ENCODE data around the gene PPP1R13B. TPM values are rescaled to one million over a fixed set of nuclear protein-coding genes. Genes with fewer than 3 reads are reported as not detected.

PPP1R13B gene
- total RNA-seq, 4 donors from 2014 or later = 12.7 to 25.0 (median 20.6) TPM

DNA sequence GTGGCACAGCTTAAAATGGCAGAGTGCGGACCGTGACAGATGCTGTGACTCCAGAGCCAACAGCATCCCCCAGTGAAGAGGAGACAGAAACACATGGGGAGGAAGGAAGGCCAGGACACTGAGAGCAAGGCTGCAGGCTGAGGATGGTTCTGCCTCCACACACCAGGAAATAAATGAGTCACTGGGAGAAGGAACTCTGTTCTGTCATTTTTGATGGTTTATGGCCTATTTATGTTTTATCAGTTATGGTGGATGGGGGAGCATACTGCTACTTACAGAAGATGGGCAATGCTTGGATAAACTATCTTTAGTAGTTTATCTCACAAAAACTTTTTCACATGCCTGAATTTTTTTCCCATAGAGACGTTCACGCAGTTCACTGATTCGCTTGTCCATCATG lies 97.9 kb downstream of the PPP1R13B start:
- TF ChIP-seq POLR2A (IDR thresholded peaks at IDR 0.05) = no peak
- TF ChIP-seq, protein P1, sequence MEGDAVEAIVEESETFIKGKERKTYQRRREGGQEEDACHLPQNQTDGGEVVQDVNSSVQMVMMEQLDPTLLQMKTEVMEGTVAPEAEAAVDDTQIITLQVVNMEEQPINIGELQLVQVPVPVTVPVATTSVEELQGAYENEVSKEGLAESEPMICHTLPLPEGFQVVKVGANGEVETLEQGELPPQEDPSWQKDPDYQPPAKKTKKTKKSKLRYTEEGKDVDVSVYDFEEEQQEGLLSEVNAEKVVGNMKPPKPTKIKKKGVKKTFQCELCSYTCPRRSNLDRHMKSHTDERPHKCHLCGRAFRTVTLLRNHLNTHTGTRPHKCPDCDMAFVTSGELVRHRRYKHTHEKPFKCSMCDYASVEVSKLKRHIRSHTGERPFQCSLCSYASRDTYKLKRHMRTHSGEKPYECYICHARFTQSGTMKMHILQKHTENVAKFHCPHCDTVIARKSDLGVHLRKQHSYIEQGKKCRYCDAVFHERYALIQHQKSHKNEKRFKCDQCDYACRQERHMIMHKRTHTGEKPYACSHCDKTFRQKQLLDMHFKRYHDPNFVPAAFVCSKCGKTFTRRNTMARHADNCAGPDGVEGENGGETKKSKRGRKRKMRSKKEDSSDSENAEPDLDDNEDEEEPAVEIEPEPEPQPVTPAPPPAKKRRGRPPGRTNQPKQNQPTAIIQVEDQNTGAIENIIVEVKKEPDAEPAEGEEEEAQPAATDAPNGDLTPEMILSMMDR (IDR thresholded peaks at IDR 0.05) = no peak
- peaks cover 0 to 14% (median 4%) of the 10 kb centered on the region in 3 donors for H3K4me1 ChIP-seq
- H3K4me3 ChIP-seq = no peak overlapping the region
- intact Hi-C loops (cut with DNase I) = no loop called here
- no peak overlapping the region for H3K27ac ChIP-seq
- DNase-seq = no peak
- no peaks in the 10 kb centered on the region for H3K9me3 ChIP-seq
- H3K27me3 ChIP-seq = no peaks in the 10 kb centered on the region
- peaks cover 4 to 92% (median 18%) of the 10 kb centered on the region in 3 donors for H3K36me3 ChIP-seq
- 87 to 90% methylated on average over 5 of the region's 5 CpGs for WGBS, 2 donors

DNA sequence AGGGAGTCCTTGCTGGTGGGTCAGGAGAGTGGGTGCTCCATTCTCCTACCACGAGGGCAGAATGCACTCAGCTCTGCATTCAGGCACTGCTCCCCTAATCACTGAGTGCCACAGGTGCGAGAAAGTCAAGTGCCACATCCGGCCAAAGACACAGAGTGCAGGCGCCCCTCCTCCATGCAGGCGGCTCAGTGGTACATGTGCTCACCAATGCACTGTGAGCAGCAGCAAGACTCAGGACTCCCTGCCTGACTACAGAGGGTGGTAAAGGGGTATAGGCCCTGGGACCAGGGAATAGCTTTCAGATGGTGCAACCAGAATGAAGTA lies 98.9 kb downstream of the PPP1R13B start:
- WGBS, 2 donors = 60 to 93% methylated on average over 3 of the region's 5 CpGs
- no peaks in the 10 kb centered on the region for H3K27me3 ChIP-seq
- intact Hi-C loops (cut with DNase I) = no loop called here
- no peak overlapping the region for H3K27ac ChIP-seq
- no peaks in the 10 kb centered on the region for H3K9me3 ChIP-seq
- H3K4me3 ChIP-seq = no peak overlapping the region
- DNase-seq = no peak
- no peak for TF ChIP-seq POLR2A (IDR thresholded peaks at IDR 0.05)
- TF ChIP-seq, protein P1 (IDR thresholded peaks at IDR 0.05) = no peak
- peaks cover 4 to 93% (median 18%) of the 10 kb centered on the region in 3 donors for H3K36me3 ChIP-seq
- peaks cover 0 to 11% (median 4%) of the 10 kb centered on the region in 3 donors for H3K4me1 ChIP-seq

DNA sequence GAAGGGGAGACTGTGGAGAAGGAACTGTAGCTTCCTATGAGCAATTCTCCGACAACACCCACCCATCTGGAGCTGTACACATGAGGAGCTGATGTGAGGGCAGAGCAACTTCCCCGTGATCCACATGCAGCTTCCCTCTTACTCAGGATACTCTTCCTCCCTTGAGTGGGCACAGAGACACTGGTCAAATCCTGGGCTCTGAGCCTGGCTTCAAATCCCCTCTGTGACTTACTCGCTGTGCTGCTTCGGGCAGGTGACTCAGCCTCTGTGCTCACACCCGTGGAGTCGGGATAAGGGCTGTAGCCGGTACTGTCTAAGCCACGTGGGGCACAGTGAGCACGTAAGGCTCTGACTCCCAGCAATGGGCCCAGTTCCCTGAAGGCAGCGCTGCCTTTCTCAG lies 100.7 kb downstream of the PPP1R13B start:
- Histone ChIP-seq H3K27ac (no peak overlapping the region), H3K4me1 (peaks cover 0 to 9% (median 0%) of the 10 kb centered on the region in 3 donors), H3K36me3 (peaks cover 4 to 98% (median 15%) of the 10 kb centered on the region in 3 donors), H3K9me3 (no peaks in the 10 kb centered on the region), H3K27me3 (no peaks in the 10 kb centered on the region), H3K4me3 (no peak overlapping the region)
- DNase-seq = no peak
- TF ChIP-seq, protein P1 (IDR thresholded peaks at IDR 0.05) = no peak
- TF ChIP-seq POLR2A (IDR thresholded peaks at IDR 0.05) = no peak
- intact Hi-C loops (cut with DNase I) = no loop called here
- 67 to 100% methylated on average over 2 to 6 of the region's 10 CpGs for WGBS, 2 donors

- 71 to 77% methylated on average over 5 of the region's 5 CpGs for WGBS, 2 donors
- TF ChIP-seq, protein P1 (IDR thresholded peaks at IDR 0.05) = no peak
- Histone ChIP-seq H3K36me3 (peaks cover 4 to 98% (median 19%) of the 10 kb centered on the region in 3 donors), H3K4me3 (no peak overlapping the region), H3K27ac (no peak overlapping the region), H3K9me3 (no peaks in the 10 kb centered on the region), H3K27me3 (no peaks in the 10 kb centered on the region), H3K4me1 (peaks cover 0 to 10% (median 0%) of the 10 kb centered on the region in 3 donors)
- intact Hi-C loops (cut with DNase I) = no loop called here
- no peak for DNase-seq
These were observed 102.0 kb downstream of the PPP1R13B start for GRCh38 chr14:103745424-103745823.

DNA sequence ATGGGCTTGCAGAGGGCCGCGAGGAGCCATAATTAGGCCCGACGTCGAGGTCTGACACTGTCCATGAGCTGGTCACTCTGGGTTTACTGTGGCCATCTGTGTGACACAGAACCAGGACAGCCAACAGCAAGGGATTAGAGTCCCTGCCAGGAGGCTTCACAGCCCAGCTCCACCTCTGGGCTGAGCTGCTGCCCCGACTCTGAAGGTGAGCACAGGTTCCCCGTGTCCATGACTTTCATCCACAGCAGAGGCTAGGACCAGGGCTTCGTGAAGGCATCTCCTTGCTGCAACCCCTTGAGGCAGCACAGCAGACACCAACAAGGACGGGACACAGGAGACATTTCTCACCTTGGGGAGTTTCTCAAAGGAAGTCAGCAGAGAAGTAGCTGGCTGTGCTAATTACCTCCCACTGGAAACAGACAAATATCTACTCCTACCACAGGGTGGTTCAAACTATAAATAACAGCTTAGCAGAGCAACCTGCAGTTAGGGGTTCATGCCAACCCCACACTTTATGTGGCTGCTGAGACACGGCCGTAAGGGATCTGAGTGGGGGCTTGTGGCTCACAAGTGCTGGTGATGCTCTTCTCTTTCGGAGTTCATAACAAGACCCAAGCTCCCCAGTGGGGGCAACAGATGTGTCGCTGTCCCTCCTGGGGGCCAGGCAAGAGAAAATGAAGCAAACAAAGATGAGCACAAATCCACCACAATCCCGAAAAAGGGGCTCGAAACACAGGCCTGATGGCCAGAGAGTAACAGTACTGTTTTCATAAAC lies 102.6 kb downstream of the PPP1R13B start:
- intact Hi-C loops (cut with DNase I) = no loop called here
- peaks cover 0 to 10% (median 0%) of the 10 kb centered on the region in 3 donors for H3K4me1 ChIP-seq
- no peak overlapping the region for H3K4me3 ChIP-seq
- no peak overlapping the region for H3K27ac ChIP-seq
- no peaks in the 10 kb centered on the region for H3K27me3 ChIP-seq
- H3K9me3 ChIP-seq = no peaks in the 10 kb centered on the region
- no peak for DNase-seq
- no peak for TF ChIP-seq POLR2A (IDR thresholded peaks at IDR 0.05)
- TF ChIP-seq, protein P1 (IDR thresholded peaks at IDR 0.05) = no peak
- H3K36me3 ChIP-seq = peaks cover 10 to 98% (median 19%) of the 10 kb centered on the region in 3 donors
- 82 to 88% methylated on average over 8 to 15 of the region's 15 CpGs for WGBS, 2 donors

Measured in esophagus squamous epithelium (tissue), 5 donors.